HG02588 (cell line): ENCODE data around the gene ELAC2.

Experiments
- ATAC-seq: cut with Tn5 transposase; IDR thresholded peaks from one replicate; pipeline ENCODE4 v1.9.1; 2021; ENCODE audit warnings: mild to moderate bottlenecking, moderate library complexity; ENCODE audit not compliant: unreplicated experiment

Gene ELAC2

GRCh38 chr17:13016881-13017654 is 759 bp downstream of the ELAC2 start:
- peak; percentile 6 for ATAC-seq

GRCh38 chr17:13014801-13015200 is 3.0 kb downstream of the ELAC2 start:
- ATAC-seq, result no peak

DNA sequence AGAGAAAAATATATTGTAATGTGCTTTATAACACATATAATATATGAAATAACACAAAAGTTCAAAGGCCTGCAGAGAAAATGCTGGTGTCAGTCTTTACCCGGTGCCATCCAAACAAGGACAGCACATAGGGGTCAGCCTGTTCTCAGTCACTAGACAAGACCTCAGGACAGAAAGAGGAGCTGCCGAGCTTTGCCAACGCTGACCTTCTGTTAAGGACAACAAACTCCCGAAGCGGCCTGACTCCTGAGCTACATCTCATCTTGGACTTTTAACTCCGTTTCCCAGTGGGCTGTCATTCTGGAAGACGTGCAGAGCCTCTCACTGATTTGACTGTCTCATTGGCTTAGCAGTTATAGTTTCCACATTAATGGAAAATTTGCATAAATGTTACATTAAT is 6.9 kb downstream of the ELAC2 start:
- ATAC-seq, result no peak

DNA sequence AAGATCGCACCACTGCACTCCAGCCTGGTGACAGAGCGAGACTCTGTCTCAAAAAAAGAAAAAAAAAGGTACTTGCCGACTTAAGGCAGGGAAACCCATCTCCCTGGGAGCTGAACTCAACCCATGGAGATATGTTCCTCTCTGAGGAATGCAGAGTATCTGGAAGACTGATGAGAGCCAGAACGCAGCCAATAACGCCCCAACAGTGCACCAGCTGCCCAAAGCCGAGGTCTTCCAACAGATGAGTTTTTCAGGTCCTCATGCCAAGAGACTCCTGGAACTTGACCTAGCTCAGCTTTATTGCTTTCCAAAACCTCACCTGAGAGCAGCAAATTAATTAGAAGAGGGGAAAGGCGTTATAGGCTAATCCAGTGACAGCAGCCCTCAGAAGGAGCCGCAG is 9.4 kb downstream of the ELAC2 start:
- no peak for ATAC-seq

DNA sequence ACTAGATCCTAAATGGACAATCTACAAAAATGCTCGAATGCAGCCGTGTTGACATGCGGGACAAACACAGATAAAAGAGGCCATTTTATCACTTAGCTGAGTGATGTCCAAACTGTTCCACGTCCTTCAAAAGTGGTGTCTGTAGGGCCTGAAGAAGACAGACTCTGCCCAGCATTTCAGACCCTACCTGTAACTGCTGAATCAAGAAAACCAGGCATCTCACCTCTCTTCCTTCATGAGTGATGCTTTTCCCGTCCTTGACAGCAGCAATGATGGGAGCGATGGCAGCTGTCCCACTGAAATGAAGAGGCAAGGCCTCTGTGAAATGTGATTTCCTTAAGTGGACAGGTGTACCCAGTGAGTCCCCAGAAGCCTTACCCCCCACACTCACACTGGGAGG is 12.3 kb downstream of the ELAC2 start:
- no peak for ATAC-seq

DNA sequence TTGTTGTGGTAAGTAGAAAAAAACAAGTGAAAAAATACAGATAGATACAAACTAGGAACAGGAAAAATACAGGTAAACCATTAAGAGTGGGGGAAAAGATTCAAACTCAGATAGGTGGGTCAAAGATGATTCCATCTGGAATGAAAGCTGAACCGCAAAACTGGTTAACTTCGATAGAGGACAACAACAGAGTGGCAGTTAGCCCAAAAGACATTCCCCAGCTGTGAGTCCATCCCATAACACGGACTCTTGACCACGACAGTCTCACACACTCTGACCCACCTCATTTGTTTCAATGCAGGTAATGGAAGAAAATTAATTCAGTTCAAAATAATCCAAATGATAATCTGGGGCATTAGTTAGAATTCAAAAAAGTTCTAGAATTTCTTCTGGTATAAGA is 13.5 kb downstream of the ELAC2 start:
- no peak for ATAC-seq

DNA sequence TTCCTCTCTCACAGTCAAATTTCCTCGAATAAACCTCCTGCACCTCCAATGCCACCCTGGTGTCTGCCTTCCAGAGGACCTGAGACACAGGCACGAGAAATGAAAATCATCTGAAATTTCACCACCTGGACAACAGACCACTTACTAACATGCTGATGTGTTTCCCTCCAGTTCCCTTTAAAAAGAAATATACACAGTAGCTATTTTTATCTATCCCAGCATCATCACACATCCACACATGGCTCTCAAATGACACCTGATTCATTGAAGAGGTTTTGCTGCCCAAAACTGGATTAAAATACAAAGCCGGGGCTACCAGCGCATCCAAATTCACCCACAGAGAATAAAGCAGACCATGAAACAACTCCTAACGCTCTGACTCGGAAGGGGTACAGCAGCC is 13.9 kb downstream of the ELAC2 start:
- no peak for ATAC-seq

- no peak for ATAC-seq
Observed at GRCh38 chr17:13003454-13003851, 14.4 kb downstream of the ELAC2 start.

DNA sequence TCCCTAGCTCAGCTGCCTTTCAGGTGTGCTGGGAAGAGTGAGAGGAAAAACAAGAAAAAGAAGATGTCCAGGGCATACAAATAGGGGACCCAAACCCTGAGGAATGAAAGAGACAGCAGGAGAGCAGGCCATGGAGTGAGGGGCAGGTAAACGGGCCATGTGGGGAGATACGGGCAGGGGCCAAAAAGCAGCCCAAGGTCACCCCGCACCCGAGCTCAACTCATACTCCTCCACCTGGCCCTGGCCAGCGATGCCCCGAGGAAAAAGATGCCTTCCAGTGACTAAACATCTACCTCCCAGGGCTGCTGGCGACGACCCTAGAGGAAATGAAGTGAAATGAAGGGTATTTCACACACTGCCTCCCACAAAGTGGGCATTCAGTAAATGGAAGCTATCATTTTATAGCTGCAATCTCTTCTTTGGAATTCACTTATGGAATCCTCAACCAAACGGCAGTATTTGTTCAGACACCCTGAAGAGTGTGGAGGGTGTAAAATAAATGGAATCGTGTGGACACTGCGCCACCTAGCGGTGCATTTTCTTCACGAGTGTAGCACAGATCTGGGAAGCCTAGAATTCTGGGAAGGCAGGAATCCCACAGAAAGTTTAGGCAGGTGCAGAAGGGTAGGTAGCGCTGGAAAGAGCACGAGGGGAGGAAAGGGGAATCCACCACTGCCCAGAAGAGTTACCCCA is 14.9 kb downstream of the ELAC2 start:
- no peak for ATAC-seq

GRCh38 chr17:13001991-13002615 is 15.7 kb downstream of the ELAC2 start:
- no peak for ATAC-seq

GRCh38 chr17:13000561-13000960 is 17.3 kb downstream of the ELAC2 start:
- no peak for ATAC-seq

DNA sequence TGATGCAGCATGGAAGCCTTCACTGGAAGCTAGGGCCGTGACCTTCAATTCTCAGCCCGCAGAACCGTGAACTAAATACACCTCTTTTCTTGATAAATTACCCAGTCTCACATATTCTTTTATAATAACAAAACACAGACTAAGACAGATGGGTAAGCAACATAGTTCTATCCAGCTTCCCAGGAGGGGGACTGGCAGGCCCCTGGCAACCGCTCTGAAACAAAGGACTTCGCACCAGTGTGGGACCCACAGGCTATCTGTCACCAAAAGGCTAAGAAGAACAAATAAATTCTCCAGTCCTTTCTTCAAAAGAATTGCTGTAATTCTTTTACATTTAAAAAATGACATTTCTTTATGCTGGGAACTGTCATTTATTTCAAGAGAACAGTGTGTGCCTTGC is 19.0 kb downstream of the ELAC2 start:
- ATAC-seq, result no peak

GRCh38 chr17:12998461-12998860 is 19.4 kb downstream of the ELAC2 start:
- ATAC-seq, result no peak

GRCh38 chr17:12996941-12997340 is 20.9 kb downstream of the ELAC2 start:
- ATAC-seq, result no peak

- ATAC-seq, result no peak
Observed at GRCh38 chr17:12996357-12996756, 21.5 kb downstream of the ELAC2 start.

DNA sequence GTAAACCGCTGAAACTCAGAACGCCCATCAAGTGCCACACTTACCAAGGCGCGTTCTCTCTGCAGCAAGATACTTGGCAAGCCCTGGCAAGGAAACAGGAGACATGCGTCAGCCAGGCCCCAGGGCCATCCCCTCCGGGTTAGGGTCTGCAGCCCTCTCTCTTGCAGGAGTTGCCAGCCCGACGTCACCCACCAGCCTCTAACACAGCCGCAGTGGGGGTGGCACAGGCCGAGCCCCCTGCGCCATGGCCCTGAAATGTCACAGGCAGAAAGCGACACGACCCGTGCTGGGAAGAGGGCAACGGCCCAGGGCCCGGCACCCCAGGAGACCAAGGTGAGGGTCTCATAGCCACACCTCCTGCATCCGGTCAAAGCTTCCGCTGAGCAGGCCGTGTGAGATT is 21.9 kb downstream of the ELAC2 start:
- no peak for ATAC-seq

- no peak for ATAC-seq
Observed at GRCh38 chr17:12995106-12995895, 22.5 kb downstream of the ELAC2 start.

DNA sequence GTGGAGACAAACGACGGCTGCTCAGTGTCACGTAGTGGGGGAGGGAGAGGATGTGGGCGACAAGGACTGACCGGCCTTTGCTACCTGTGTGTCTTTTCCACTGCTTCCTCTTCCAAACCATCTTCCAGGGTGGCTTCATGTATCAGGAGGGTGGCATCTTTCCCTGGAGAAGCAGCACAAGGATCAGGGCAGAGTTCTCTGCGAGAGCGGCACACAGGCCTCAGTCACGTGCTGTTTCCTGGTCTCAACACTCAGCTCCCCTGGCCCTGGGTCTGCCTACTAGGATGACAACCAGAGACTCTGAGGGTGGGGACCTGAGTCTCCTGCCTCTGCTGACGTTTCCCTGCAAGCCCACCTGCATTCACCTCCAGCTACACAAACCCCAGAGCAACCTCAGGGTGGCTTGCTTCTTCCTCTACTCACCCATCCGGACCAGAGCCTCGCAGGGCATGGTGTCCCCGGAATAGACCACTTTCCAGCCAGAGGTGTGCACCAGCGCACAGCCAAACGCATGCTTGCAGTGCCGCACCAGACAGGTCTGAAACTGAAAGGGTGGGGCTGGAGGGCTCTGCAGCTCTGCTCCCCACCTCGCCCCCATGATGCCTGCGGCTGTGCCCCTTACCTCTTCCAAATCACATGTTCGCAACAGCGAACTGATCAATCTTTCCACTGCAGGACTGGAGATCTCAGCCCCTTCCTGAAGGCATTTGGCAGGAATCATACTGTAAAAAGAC is 23.3 kb downstream of the ELAC2 start:
- no peak for ATAC-seq

GRCh38 chr17:12993631-12994030 is 24.2 kb downstream of the ELAC2 start:
- no peak for ATAC-seq

DNA sequence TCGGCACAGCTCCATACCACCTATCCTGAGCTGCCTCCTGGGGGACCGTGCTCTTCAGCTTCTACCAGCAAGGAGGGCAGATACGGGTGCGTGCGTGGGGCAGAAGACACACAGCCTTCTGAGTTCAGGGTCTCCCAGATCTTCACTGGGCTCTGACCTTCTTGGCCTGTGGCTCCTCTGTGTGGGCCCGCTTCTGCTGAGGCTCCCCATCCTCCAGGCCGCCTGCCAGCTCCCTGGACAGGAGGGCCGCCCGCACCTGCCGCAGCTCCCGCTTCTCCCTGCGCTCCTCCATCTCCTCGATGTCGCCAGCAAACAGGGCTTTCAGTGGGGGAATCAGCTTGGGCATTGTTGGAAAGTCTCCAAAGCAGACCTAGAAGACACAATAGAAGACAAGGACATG is 25.2 kb downstream of the ELAC2 start:
- ATAC-seq, result no peak

DNA sequence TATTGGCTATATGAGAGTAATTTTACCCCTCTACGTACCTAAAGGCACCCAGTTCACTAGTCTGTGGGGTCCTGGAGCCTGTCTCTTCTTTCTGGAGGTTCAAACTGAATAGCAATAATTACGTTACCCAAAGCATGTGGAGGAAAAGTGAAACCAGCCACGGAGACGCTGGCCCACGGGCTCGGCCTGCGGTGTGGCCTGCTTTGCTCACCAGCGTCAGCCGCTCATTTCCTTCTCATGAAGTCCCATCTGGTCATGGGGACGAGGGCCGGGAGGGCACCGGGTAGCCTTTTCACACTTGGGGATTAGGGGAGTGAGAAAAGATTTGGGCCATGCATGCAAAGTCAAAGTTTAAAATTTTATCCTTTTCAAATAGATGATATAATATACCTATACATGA is 26.9 kb downstream of the ELAC2 start:
- no peak for ATAC-seq
